BE2C (cell line): ENCODE data around the gene DHX34.
A peak's percentile ranks its signal among the peaks of the same experiment; 100 is the strongest.

Experiments used
- DNase-seq: peaks from one replicate; pipeline ENCODE4 v3.0.0-alpha.2; 2020
- H3K27me3 ChIP-seq: fragments of 250-450 bp; sonication (Bioruptor Pico); 2 replicates; pipeline ENCODE4 v1.5.1; 2020; ENCODE audit warnings: mild to moderate bottlenecking
- H3K36me3 ChIP-seq: fragments of 250-450 bp; sonication (Bioruptor Pico); 2 replicates; pipeline ENCODE4 v1.5.1; 2020; ENCODE audit warnings: mild to moderate bottlenecking
- H3K4me1 ChIP-seq: fragments of 250-450 bp; sonication (Bioruptor Pico); 2 replicates; pipeline ENCODE4 v1.5.1; 2020
- H3K4me3 ChIP-seq: 2 replicates; pipeline ENCODE4 v1.5.1; 2011; ENCODE audit warnings: low read depth, low read length
- H3K9me3 ChIP-seq: fragments of 250-450 bp; sonication (Bioruptor Pico); 2 replicates; pipeline ENCODE4 v1.5.1; 2020
- CTCF ChIP-seq: IDR thresholded peaks from 2 replicates; pipeline ENCODE4 v1.5.1; 2012; ENCODE audit warnings: mild to moderate bottlenecking, low read depth, low read length

Gene DHX34

GRCh38 chr19:47391510-47392223, 42.6 kb downstream of the DHX34 start:
- Histone ChIP-seq H3K36me3 (no peaks in the 10 kb centered on the region), H3K9me3 (no peaks in the 10 kb centered on the region), H3K4me3 (no peak overlapping the region), H3K27me3 (no peaks in the 10 kb centered on the region), H3K4me1 (no peaks in the 10 kb centered on the region)
- TF ChIP-seq CTCF, result peak; percentile 90
- peak; percentile 81 for DNase-seq

GRCh38 chr19:47398707-47399597, 49.8 kb downstream of the DHX34 start:
- DNase-seq, result no peak
- no peak for TF ChIP-seq CTCF

DNA sequence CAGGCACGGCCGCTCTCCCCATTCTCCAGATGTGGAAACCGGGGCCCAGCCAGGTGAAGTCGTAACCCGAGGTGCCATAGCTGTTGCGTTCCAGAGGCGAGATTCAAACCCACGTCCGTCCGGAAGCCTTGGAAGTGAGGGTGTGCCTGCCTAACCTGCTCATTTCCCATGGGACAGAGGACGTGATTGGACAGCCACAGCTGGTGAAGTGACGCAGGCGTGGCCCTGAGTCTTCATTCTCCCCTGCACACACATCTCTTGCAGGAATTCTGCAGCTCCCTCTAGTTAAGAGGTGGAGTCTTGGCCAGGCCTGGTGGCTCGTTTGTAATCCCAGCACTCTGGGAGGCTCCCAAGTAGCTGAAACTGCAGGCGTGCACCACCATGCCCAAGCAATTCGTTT, 53.4 kb downstream of the DHX34 start:
- no peak overlapping the region for H3K4me3 ChIP-seq
- H3K9me3 ChIP-seq, result no peaks in the 10 kb centered on the region
- no peaks in the 10 kb centered on the region for H3K36me3 ChIP-seq
- no peak for TF ChIP-seq CTCF
- no peak for DNase-seq
- H3K27me3 ChIP-seq, result no peaks in the 10 kb centered on the region
- H3K4me1 ChIP-seq, result no peaks in the 10 kb centered on the region

More at GRCh38 chr19:47398707-47399597, 49.8 kb downstream of the DHX34 start:
- no peaks in the 10 kb centered on the region for H3K9me3 ChIP-seq
- no peaks in the 10 kb centered on the region for H3K36me3 ChIP-seq
- H3K27me3 ChIP-seq, result no peaks in the 10 kb centered on the region
- no peak overlapping the region for H3K4me3 ChIP-seq
- no peaks in the 10 kb centered on the region for H3K4me1 ChIP-seq

- Histone ChIP-seq H3K9me3 (no peaks in the 10 kb centered on the region), H3K36me3 (no peaks in the 10 kb centered on the region), H3K4me3 (no peak overlapping the region), H3K27me3 (no peaks in the 10 kb centered on the region), H3K4me1 (no peaks in the 10 kb centered on the region)
- TF ChIP-seq CTCF, result no peak
- no peak for DNase-seq
These were observed 55.5 kb downstream of the DHX34 start for GRCh38 chr19:47404334-47405196.

GRCh38 chr19:47405197-47405550, 56.1 kb downstream of the DHX34 start:
- Histone ChIP-seq H3K27me3 (no peaks in the 10 kb centered on the region), H3K36me3 (no peaks in the 10 kb centered on the region), H3K4me3 (no peak overlapping the region), H3K4me1 (no peaks in the 10 kb centered on the region), H3K9me3 (no peaks in the 10 kb centered on the region)
- TF ChIP-seq CTCF, result no peak
- DNase-seq, result no peak
